Adrenal gland (tissue), 12 donors: ENCODE measurements around the gene SYDE2. TPM values are rescaled to one million over a fixed set of nuclear protein-coding genes. Genes with fewer than 3 reads are reported as not detected.

Experiments
- DNase-seq, 7 donors: peaks; one replicate each; pipeline ENCODE4 v3.0.0-alpha.2; 2019 to 2020
- H3K27ac ChIP-seq, 5 donors: fragments of 200-600 bp; sonication (generic) in 4 of 5; 1 replicate in 3 of 5; 2 replicates in 2 of 5; pipeline versions ENCODE4 v1.5.1 to v1.8.0; 2016 to 2020; ENCODE audit warnings: mild to moderate bottlenecking in 1 of 5
- H3K27me3 ChIP-seq: fragments of 200-600 bp; 2 replicates; pipeline ENCODE4 v1.8.0; 2021
- H3K36me3 ChIP-seq, 2 donors: fragments of 200-600 bp; replicated peaks in 1 of 2; 1 replicate in 1 of 2; 2 replicates in 1 of 2; pipeline versions ENCODE4 v1.5.1 to v1.8.0; 2018 to 2022
- H3K4me1 ChIP-seq, 2 donors: fragments of 200-600 bp; replicated peaks in 1 of 2; 1 replicate in 1 of 2; 2 replicates in 1 of 2; pipeline versions ENCODE4 v1.5.1 to v1.8.0; 2018 to 2021
- H3K4me3 ChIP-seq, 4 donors: fragments of 200-600 bp; sonication (generic) in 3 of 4; one replicate each; pipeline ENCODE4 v1.5.1; 2016 to 2018
- H3K9me3 ChIP-seq, 3 donors: fragments of 200-600 bp; sonication (generic) in 1 of 3; replicated peaks in 1 of 3; 1 replicate in 2 of 3; 2 replicates in 1 of 3; pipeline versions ENCODE4 v1.5.1 to v1.8.0; 2016 to 2021
- CTCF ChIP-seq, 6 experiments: fragments of 450-650 bp in 4 of 6; fragments of 200-600 bp in 2 of 6; sonication (generic) in 1 of 6; IDR thresholded peaks; 1 replicate in 5 of 6; 2 replicates in 1 of 6; pipeline versions ENCODE4 v1.5.1 to v1.8.0; 2016 to 2021; ENCODE audit warnings: antibody characterized with exemption in 6 of 6, mild to moderate bottlenecking in 2 of 6, moderate library complexity in 1 of 6
- POLR2A ChIP-seq, 2 donors: fragments of 450-650 bp; IDR thresholded peaks; one replicate each; pipeline ENCODE4 v1.6.1; 2017; ENCODE audit warnings: antibody characterized with exemption in 2 of 2, mild to moderate bottlenecking in 2 of 2, moderate library complexity in 1 of 2
- WGBS, 4 donors: extraction: QIAGEN DNeasy Blood & Tissue Kit in 2 of 4; methylation state at CpG; one replicate each; pipeline versions ENCODE4 v1.1.5 to v1.1.7; 2013 to 2017; 5-methylcytosine and 5-hydroxymethylcytosine counted together
- intact Hi-C, 2 donors: fragments of 100-400 bp; cut with DNase I; formaldehyde crosslinking; loops; one replicate each; pipeline versions ENCODE4 v1.14.1 to v1.15.0; 2022 to 2023
- polyA plus RNA-seq, 3 donors: library from polyadenylated mRNA; stranded (reverse); fragments of 200-250 nt in 2 of 3; fragments of 350-450 nt in 1 of 3; fragmentation: Illumina TruSeq in 1 of 3; extraction: RNeasy Lipid Tissue Mini Kit (QIAGEN cat#74804) in 1 of 3; gene quantifications; one replicate each; pipeline ENCODE4 v1.2.3, GENCODE V29; 2013 to 2014
- total RNA-seq, 9 donors: library from RNA; depleted of rRNA in 4 of 9; stranded (reverse); fragments of >200 nt in 4 of 9; fragments of 120-200 nt in 1 of 9; fragmentation: NEBNext Ultra II Directional in 1 of 9; extraction: Animal tissue kit (Norgen Biotek cat#: 25700) in 1 of 9; gene quantifications; one replicate each; pipeline versions ENCODE4 v1.1.0 to v1.2.4, GENCODE V29; 2013 to 2023
- donor health status: healthy with polysubstance abuse.
- donor health status: Bipolar disorder and iron deficiency.
- donor health status: DM: yes; HTN: yes; CAD: no.
- donor health status: DM: no; HTN: no; CAD: no.
- donor health status: DM: no; HTN: no; CAD: no.
- donor health status: DM: yes; HTN: yes; CAD: no.

SYDE2 gene
- total and polyA plus RNA-seq, 12 donors = 0.40 to 6.3 (median 4.2) TPM

- H3K27me3 ChIP-seq = no peaks in the 10 kb centered on the region
- H3K27ac ChIP-seq = no peak overlapping the region
- H3K4me3 ChIP-seq = no peak overlapping the region
- no peaks in the 10 kb centered on the region for H3K9me3 ChIP-seq
- no peaks in the 10 kb centered on the region for H3K4me1 ChIP-seq
- H3K36me3 ChIP-seq = no peaks in the 10 kb centered on the region
- 77 to 98% (median 90%) methylated on average over 1 of the region's 1 CpG for WGBS, 4 donors
- TF ChIP-seq POLR2A (IDR thresholded peaks at IDR 0.05) = no peak
- no peak for TF ChIP-seq CTCF (IDR thresholded peaks at IDR 0.05)
- DNase-seq = no peak
- intact Hi-C loops = no loop called here
Observed at GRCh38 chr1:85184245-85184644, 16.6 kb downstream of the SYDE2 start.

GRCh38 chr1:85182700-85183099 is 18.1 kb downstream of the SYDE2 start:
- Histone ChIP-seq H3K9me3 (no peaks in the 10 kb centered on the region), H3K4me3 (no peak overlapping the region), H3K27me3 (no peaks in the 10 kb centered on the region), H3K36me3 (no peaks in the 10 kb centered on the region), H3K4me1 (no peaks in the 10 kb centered on the region), H3K27ac (no peak overlapping the region)
- intact Hi-C loops = no loop called here
- WGBS, 4 donors = 64 to 81% (median 72%) methylated on average over 6 of the region's 6 CpGs
- TF ChIP-seq CTCF (IDR thresholded peaks at IDR 0.05) (no peak), POLR2A (IDR thresholded peaks at IDR 0.05) (no peak)
- no peak for DNase-seq

GRCh38 chr1:85180869-85181268 is 19.9 kb downstream of the SYDE2 start:
- no peaks in the 10 kb centered on the region for H3K27me3 ChIP-seq
- WGBS, 4 donors = 82 to 100% (median 95%) methylated on average over 2 of the region's 2 CpGs
- H3K9me3 ChIP-seq = no peaks in the 10 kb centered on the region
- no peak overlapping the region for H3K4me3 ChIP-seq
- TF ChIP-seq CTCF (IDR thresholded peaks at IDR 0.05) (no peak), POLR2A (IDR thresholded peaks at IDR 0.05) (no peak)
- H3K4me1 ChIP-seq = no peaks in the 10 kb centered on the region
- intact Hi-C loops = no loop called here
- DNase-seq = no peak
- H3K27ac ChIP-seq = no peak overlapping the region
- no peaks in the 10 kb centered on the region for H3K36me3 ChIP-seq

- TF ChIP-seq POLR2A (IDR thresholded peaks at IDR 0.05) (no peak), CTCF (IDR thresholded peaks at IDR 0.05) (no peak)
- Histone ChIP-seq H3K4me3 (no peak overlapping the region), H3K36me3 (no peaks in the 10 kb centered on the region), H3K27me3 (no peaks in the 10 kb centered on the region), H3K4me1 (no peaks in the 10 kb centered on the region), H3K9me3 (no peaks in the 10 kb centered on the region), H3K27ac (no peak overlapping the region)
- no peak for DNase-seq
- whole genome bisulfite sequencing, 4 donors = 46 to 52% (median 49%) methylated on average over 2 of the region's 2 CpGs
- intact Hi-C loops = no loop called here
Observed at GRCh38 chr1:85179522-85179921, 21.3 kb downstream of the SYDE2 start.
